Prostate gland (tissue), 2 donors: Measurements from ENCODE around the gene FBXO34.
"Not testable (repeated sequence)": the region's sequence is repeated elsewhere in the genome, so short reads cannot be mapped to it uniquely, and the experiment has no call there.

ENCODE experiments used
- POLR2A ChIP-seq: fragments of 450-650 bp; IDR thresholded peaks from one replicate; pipeline ENCODE4 v1.6.1; 2016; ENCODE audit warnings: antibody characterized with exemption, mild to moderate bottlenecking
- POLR2AphosphoS5 ChIP-seq: sonication (generic); formaldehyde crosslinking; IDR thresholded peaks from one replicate; pipeline ENCODE4 v1.6.1; 2017; ENCODE audit warnings: antibody characterized with exemption
- TF ChIP-seq, protein P1 (sequence below), 4 experiments: fragments of 200-600 bp in 2 of 4; fragments of 450-650 bp in 2 of 4; sonication (generic) in 2 of 4; IDR thresholded peaks; 1 replicate in 3 of 4; 2 replicates in 1 of 4; pipeline ENCODE4 v1.5.1; 2016 to 2019; ENCODE audit warnings: antibody characterized with exemption in 4 of 4, mild to moderate bottlenecking in 2 of 4, moderate library complexity in 2 of 4

DNA sequence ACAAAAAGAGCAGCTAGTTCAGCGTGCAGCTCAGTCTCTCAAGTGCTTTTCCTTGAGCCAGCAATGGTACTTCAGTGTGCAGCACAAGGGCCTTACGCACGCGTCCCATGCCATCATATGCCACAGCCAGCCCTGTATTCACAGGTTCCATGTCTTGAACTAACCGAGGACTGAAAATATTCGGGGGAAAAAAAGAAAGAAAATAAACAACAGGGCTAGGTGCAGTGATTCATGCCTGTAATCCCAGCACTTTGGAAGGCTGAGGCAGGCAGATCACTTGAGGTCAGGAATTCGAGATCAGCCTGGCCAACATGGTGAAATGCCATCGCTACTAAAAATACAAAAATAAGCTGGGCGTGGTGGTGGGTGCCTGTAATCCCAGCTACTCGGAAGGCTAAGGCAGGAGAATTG lies 111.8 kb downstream of the FBXO34 start:
- TF ChIP-seq, protein P1, sequence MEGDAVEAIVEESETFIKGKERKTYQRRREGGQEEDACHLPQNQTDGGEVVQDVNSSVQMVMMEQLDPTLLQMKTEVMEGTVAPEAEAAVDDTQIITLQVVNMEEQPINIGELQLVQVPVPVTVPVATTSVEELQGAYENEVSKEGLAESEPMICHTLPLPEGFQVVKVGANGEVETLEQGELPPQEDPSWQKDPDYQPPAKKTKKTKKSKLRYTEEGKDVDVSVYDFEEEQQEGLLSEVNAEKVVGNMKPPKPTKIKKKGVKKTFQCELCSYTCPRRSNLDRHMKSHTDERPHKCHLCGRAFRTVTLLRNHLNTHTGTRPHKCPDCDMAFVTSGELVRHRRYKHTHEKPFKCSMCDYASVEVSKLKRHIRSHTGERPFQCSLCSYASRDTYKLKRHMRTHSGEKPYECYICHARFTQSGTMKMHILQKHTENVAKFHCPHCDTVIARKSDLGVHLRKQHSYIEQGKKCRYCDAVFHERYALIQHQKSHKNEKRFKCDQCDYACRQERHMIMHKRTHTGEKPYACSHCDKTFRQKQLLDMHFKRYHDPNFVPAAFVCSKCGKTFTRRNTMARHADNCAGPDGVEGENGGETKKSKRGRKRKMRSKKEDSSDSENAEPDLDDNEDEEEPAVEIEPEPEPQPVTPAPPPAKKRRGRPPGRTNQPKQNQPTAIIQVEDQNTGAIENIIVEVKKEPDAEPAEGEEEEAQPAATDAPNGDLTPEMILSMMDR (IDR thresholded peaks at IDR 0.05) = not testable (repeated sequence)
- TF ChIP-seq POLR2AphosphoS5, POLR2A: not testable (repeated sequence)
